GM10847 (cell line): Measurements from ENCODE around the gene GRM3.

Source experiments
- POLR2A ChIP-seq: IDR thresholded peaks from 2 replicates; pipeline ENCODE4 v1.6.1; 2011; ENCODE audit not compliant: insufficient read length; ENCODE audit errors: extremely low read depth

Gene GRM3

DNA sequence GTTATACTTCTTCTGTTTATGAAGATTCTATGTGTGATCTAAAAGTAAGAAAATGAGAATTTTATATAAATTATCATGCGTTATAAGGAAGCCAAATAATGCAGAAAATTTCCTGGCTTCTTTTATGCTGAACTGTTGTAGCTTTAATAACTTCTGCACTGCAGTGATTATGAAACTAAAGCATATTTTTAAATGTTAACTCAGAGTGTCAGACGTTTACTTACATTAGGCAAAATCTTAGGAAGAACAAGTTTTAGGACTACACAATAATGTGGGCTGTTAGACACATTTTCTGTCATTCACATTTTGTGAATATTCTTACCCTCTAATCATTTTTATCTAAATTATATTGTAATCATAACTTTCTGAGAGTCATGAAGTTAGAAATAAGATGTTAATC is 22.0 kb downstream of the GRM3 start:
- TF ChIP-seq POLR2A, result no peak

GRCh38 chr7:86667732-86668131 is 24.0 kb downstream of the GRM3 start:
- no peak for TF ChIP-seq POLR2A

- no peak for TF ChIP-seq POLR2A
Measured at GRCh38 chr7:86668315-86668714, 24.6 kb downstream of the GRM3 start.

DNA sequence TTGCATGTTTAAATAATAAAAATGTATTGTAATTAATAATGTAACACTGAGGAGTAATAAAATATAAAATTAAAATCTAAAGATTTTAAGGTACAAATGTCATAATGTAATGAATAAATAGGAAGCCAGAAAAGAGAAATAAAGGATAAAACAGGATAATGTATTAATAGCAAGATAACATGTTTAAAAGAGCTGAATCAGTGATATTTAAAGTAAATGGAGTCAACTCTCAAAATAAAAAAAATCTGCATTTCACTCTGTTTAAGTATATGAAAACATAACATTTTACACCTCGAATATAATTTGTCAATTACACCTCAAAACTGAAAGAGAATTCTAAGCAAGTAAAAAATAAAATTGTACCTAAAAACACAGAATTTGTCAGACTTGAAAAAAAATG is 44.1 kb downstream of the GRM3 start:
- TF ChIP-seq POLR2A, result no peak

DNA sequence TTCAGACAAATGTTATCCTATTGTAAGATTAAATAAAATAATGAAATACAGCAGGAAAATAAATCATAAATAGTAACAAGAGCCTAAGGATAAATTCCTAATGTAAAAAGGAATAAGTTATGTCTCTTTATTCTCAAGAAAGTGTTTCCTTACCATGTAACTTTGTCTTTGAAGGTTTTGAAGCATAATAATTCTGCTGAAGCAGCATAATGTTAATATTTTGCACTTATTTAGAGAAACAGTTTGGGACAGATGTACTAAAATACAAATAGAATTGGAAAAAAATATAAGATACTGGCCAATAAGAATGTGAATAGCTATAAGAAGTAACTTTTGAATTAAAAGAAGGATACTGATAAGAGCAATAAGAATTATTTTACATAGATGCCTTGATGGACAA is 45.7 kb downstream of the GRM3 start:
- no peak for TF ChIP-seq POLR2A

GRCh38 chr7:86692755-86693154 is 49.0 kb downstream of the GRM3 start:
- TF ChIP-seq POLR2A, result no peak

DNA sequence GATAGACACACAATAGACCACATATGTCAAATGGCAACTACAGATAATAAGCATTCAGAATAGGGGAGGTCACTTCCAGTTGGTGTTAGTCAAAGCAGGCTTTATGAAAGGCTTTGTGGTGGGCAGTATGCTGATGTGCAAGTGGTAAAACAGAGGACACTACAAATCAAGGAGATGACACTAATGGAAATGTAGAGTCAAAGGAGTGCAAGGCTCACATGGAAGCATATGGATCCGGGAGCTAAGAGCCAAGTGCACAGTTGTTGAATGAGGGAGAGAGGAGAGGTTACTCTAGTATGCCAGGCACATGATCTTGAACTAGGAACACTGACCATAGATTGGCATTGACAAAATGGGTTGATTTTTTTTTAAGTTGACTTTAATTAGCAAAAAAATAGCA is 62.7 kb downstream of the GRM3 start:
- TF ChIP-seq POLR2A, result no peak

DNA sequence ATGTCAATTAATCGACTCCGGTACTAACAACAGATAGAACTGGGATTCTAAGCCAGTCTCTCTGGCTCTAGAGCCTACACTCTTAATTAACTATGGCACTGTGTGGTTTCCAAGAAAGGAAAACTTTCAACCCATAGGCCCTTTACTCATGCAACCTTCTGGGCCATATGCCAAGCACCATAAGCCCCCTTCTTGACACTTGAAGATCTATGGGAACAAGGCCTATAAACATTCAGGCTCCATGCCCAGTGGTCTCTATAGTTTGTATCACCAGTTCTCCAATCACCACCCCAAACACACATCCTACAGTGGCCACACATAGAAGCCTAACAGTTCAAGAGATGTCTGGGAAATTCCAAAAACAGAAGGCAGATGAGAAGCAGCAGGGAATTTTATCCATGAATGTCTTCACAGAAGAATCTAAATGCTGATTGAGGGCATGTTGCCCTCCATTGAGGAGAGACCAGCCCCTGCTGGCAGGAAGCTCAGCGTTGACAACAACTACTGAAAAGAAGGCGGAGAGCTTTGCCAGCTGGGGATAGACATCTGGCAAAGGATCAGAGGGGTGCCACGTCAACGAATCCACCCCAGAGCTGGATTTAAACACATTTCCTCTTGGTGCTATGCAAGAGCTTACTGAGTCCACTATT is 64.4 kb downstream of the GRM3 start:
- TF ChIP-seq POLR2A, result no peak

GRCh38 chr7:86720306-86720705 is 76.6 kb downstream of the GRM3 start:
- TF ChIP-seq POLR2A, result no peak

- no peak for TF ChIP-seq POLR2A
Measured at GRCh38 chr7:86733783-86734182, 90.1 kb downstream of the GRM3 start.

GRCh38 chr7:86745013-86745745 is 101.5 kb downstream of the GRM3 start:
- TF ChIP-seq POLR2A, result no peak

GRCh38 chr7:86747698-86748097 is 104.0 kb downstream of the GRM3 start:
- TF ChIP-seq POLR2A, result no peak

- no peak for TF ChIP-seq POLR2A
Measured at GRCh38 chr7:86748201-86748600, 104.5 kb downstream of the GRM3 start.

DNA sequence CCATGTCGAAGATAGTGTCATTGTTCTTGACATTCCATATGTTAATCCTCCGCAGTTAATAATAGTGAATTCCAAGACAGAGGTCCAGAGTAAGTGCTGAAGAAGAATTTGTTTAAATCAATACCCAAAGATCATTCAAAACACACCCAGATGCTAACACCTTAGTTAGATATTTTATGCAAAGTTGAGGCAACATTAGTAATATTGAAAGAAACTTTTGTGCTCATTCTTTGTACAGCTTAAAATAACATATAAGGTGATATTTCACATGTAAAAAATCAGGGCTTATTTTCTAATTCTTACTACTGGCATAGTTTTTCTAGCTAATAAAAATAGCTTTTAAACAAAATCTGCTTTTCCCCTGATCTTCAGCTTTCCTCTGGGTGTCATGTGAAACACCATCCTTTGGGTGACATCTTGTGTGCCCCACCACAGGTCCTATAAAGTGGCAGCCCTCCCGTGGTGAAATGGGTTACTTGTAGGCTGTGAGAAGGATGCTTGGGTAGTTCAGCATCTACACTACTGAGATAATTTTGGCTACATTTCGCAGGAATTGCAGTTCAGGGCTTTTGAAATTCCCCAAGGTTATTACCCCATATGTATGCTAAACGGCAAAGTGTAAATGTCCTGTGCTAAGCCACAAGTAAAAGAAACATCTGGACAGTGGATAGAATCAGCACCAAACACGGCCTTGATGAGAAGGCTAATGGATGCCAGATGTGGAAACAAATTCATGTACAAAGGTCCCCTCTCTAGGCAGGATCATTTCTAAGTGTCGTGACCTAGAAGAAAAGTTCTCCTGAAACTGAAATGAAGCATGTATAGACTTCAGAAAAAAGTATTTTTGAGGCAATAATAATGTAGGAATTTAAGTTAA is 105.4 kb downstream of the GRM3 start:
- TF ChIP-seq POLR2A, result no peak

GRCh38 chr7:86749741-86750665 is 106.3 kb downstream of the GRM3 start:
- TF ChIP-seq POLR2A, result no peak
